HL-60 (cell line): ENCODE data around the gene DTNA.

Experiments
- DNase-seq, 2 experiments: peaks; one replicate each; pipeline ENCODE4 v3.0.0-alpha.2; 2010 to 2020; ENCODE audit warnings: low read depth in 1 of 2, low spot score in 1 of 2
- H3K27ac ChIP-seq: fragments of 250-450 bp; sonication (Bioruptor Pico); replicated peaks from 2 replicates; pipeline ENCODE4 v1.5.1; 2020; ENCODE audit warnings: mild to moderate bottlenecking, moderate library complexity
- H3K27me3 ChIP-seq: fragments of 250-450 bp; sonication (Bioruptor Pico); 2 replicates; pipeline ENCODE4 v1.5.1; 2021; ENCODE audit warnings: mild to moderate bottlenecking, moderate library complexity; ENCODE audit not compliant: insufficient read depth, poor library complexity, severe bottlenecking
- H3K4me3 ChIP-seq: replicated peaks from 2 replicates; pipeline ENCODE4 v1.5.1; 2011; ENCODE audit warnings: mild to moderate bottlenecking, control low read depth, low read length; ENCODE audit not compliant: insufficient read depth
- GABPA ChIP-seq: IDR thresholded peaks from 2 replicates; pipeline ENCODE4 v1.6.1; 2012; ENCODE audit warnings: low read depth
- POLR2AphosphoS5 ChIP-seq: IDR thresholded peaks from 2 replicates; pipeline ENCODE4 v1.6.1; 2012; ENCODE audit warnings: low read depth
- REST ChIP-seq: IDR thresholded peaks from 2 replicates; pipeline ENCODE4 v1.6.1; 2012; ENCODE audit warnings: low read depth; ENCODE audit not compliant: insufficient replicate concordance
- SPI1 ChIP-seq: IDR thresholded peaks from 2 replicates; pipeline ENCODE4 v1.6.1; 2012; ENCODE audit warnings: low read depth, mild to moderate bottlenecking, borderline replicate concordance
- TF ChIP-seq, protein P1 (sequence below): IDR thresholded peaks from one replicate; pipeline ENCODE4 v1.5.1; 2011; ENCODE audit warnings: low read length, control low read depth, inconsistent platforms; ENCODE audit not compliant: insufficient read depth

Gene DTNA

GRCh38 chr18:34764451-34764850 is 54.4 kb downstream of the DTNA start:
- Histone ChIP-seq H3K27ac (no peak overlapping the region), H3K27me3 (peaks cover 2% of the 10 kb centered on the region), H3K4me3 (no peak overlapping the region)
- no peak for TF ChIP-seq POLR2AphosphoS5
- TF ChIP-seq SPI1, result no peak
- TF ChIP-seq REST, result no peak
- no peak for TF ChIP-seq GABPA
- TF ChIP-seq, protein P1, sequence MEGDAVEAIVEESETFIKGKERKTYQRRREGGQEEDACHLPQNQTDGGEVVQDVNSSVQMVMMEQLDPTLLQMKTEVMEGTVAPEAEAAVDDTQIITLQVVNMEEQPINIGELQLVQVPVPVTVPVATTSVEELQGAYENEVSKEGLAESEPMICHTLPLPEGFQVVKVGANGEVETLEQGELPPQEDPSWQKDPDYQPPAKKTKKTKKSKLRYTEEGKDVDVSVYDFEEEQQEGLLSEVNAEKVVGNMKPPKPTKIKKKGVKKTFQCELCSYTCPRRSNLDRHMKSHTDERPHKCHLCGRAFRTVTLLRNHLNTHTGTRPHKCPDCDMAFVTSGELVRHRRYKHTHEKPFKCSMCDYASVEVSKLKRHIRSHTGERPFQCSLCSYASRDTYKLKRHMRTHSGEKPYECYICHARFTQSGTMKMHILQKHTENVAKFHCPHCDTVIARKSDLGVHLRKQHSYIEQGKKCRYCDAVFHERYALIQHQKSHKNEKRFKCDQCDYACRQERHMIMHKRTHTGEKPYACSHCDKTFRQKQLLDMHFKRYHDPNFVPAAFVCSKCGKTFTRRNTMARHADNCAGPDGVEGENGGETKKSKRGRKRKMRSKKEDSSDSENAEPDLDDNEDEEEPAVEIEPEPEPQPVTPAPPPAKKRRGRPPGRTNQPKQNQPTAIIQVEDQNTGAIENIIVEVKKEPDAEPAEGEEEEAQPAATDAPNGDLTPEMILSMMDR, result no peak
- no peak for DNase-seq

- TF ChIP-seq GABPA (no peak), SPI1 (no peak), POLR2AphosphoS5 (no peak), REST (no peak)
- TF ChIP-seq, protein P1, result no peak
- DNase-seq, result no peak
- no peak overlapping the region for H3K4me3 ChIP-seq
- no peak overlapping the region for H3K27ac ChIP-seq
- H3K27me3 ChIP-seq, result no peaks in the 10 kb centered on the region
Measured at GRCh38 chr18:34767601-34768027, 57.5 kb downstream of the DTNA start.

DNA sequence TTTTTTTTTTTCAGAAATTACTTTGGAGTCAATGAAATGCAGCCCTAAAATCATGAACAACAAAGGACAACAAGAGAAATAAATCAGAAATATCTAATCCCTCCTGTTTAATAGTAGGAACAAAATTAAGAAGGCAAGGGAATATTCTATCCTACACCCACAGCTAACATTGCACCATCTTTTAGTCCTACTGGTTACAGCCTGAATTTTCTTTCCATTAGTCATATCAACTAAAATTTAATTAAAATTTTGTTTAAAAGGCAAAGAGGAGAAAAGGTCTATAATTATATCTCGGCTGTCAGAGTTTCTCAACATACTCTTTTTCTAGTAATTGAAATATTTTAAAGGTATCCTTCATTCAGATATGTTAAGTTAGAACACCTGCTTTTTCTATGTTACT is 61.9 kb downstream of the DTNA start:
- DNase-seq, result no peak
- no peak overlapping the region for H3K27ac ChIP-seq
- no peaks in the 10 kb centered on the region for H3K27me3 ChIP-seq
- no peak overlapping the region for H3K4me3 ChIP-seq
- TF ChIP-seq POLR2AphosphoS5 (no peak), GABPA (no peak), REST (no peak), SPI1 (no peak)
- TF ChIP-seq, protein P1, result no peak
